ENCODE measurements around the gene TCL1B.
"Not testable (repeated sequence)": the region's sequence is repeated elsewhere in the genome, so short reads cannot be mapped to it uniquely, and the experiment has no call there.

Gene TCL1B

GRCh38 chr14:95703805-95704204, 17.6 kb downstream of the TCL1B start:
- DNase-seq, result no peak

GRCh38 chr14:95705518-95705917, 19.3 kb downstream of the TCL1B start:
- DNase-seq, result no peak

DNA sequence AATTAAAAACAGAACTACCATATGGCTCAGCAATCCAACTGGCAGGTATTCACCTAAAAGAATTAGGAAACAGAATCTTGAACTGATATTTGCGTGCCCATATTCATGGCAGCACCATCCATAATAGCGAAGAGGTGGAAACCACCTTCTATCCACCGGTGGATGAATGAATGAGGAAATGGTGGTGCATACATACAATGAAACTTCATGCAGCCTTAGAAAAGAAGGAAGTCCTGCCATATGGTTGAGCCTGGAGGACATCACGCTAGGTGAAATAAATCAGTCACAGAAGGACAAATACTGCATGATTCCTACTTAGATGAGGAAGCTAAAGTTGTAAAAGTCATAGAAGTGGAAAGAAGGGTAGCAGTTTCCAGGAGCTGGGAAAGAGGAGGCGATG, 21.1 kb downstream of the TCL1B start:
- no peak for DNase-seq

DNA sequence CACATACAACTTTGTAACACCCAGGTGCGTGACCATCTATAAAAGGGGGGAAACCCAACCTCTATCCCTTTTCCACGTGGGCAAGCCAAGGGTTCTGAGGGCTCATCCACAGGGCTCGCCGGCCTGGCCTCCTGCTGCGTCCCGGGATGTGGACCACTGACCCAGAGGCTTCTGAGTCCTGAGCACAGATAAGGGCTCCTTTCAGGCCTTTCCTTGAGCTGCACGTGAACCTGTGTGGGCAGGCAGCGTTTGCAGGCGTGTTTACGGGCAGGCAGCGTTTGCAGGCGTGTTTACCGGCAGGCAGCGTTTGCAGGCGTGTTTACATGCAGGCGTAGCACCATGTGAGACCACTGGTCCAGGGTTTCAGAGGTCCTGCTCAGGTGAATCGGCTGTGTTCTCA, 23.9 kb downstream of the TCL1B start:
- no peak for DNase-seq

- DNase-seq, result no peak
Measured at GRCh38 chr14:95711476-95712176, 25.4 kb downstream of the TCL1B start.

DNA sequence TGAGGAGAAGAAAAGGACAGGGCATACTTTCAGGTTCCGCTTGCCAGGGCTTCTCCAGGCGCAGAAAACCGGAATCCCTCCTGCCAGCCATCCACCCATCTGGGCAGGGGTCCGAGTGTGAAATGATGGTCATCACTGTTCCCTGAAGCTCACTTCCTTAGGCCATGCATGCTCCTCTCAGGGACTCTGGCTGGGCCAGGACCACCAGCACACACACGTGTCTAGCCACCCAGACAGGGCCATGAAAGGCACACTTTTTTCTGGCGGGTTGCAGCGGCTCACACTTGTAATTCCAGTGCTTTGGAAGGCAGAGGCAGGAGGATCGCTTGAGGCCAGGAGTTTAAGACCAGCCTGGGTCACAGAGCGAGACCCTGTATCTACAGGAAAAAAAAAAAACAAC, 26.2 kb downstream of the TCL1B start:
- DNase-seq, result no peak

- no peak for DNase-seq
Measured at GRCh38 chr14:95713596-95714371, 27.6 kb downstream of the TCL1B start, which contains the start of gene TCL1A. TSS of gene TCL1A (minus strand) at chr14:95714125. CDS start at chr14:95714066, 59 bp downstream.

GRCh38 chr14:95722525-95723190, 36.4 kb downstream of the TCL1B start:
- DNase-seq, result no peak

DNA sequence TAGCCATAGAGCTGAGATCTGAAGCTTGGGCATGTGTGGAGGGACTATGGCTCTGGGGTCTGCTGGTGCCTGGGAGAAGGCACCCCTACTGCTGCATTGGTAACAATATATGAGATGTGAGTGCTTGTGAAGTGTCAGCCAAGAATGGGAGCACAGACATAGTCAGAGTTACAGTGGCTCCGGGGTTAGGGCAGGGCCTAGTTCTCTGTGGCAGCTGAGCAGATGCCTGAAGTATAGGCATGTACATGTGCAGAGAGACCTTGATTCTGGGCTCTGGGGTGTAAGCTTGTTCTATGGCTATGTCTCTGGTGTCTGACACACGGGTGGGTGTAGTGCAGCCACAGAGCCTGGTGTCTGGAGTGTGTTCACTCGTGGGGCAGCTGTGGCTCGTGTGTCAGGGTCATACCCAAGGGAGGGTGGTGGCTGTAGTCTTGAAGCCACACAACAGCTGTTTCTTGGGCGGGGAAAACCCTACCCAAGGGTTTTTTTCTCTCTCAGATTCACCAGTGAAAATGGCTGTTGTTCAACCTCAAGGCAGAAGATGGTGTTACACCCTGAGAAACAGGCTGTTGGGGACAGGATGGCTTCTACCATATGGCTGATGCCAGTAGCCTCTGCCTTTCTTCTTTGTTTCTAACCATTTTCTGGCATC, 39.6 kb downstream of the TCL1B start:
- no peak for DNase-seq

GRCh38 chr14:95727056-95727700, 41.0 kb downstream of the TCL1B start:
- no peak for DNase-seq

DNA sequence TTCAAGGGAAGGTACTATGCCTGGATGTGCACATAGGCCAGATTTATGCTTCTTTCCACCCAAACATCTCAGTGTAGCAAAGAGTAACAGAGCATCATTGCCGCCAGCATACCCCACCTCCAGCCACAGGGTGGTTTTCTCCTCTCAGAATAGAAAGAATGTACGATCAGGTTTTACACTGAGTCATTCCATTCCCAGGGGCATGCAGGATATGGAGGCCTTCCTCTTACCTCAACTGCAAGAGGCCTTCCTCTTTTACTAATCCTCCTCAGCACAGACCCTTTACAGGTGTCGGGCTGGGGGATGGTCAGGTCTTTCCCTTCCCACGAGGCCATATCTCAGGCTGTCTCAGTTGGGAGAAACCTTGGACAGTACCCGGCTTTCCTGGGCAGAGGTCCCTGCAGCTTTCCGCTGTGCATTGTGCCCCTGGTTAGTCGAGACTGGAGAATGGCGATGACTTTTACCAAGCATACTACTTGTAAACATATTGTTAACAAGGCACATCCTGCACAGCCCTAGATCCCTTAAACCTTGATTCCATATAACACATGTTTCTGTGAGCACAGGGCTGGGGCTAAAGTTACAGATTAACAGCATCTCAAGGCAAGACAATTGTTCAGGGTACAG, 43.3 kb downstream of the TCL1B start:
- not testable (repeated sequence) for DNase-seq

- no peak for DNase-seq
Measured at GRCh38 chr14:95730126-95730525, 43.9 kb downstream of the TCL1B start.

DNA sequence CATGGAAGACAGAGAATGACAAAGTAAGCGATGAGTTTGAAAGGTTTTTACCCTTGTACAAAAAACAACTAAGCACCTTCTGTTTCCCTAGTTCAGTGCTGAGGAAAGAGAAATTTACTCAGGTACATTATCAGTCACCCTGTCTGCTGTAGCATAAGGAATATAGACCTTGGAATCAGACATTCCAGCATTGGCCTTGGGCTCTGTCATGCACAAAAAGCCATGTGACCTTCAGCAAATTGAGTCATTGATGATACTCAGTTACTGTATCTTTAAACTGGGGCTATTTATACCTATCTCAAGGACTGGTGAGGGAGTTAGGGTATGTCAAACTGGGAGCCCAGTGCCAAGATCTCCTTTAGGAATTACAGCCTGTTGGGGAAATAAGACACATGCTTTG, 47.0 kb downstream of the TCL1B start:
- DNase-seq, result no peak

DNA sequence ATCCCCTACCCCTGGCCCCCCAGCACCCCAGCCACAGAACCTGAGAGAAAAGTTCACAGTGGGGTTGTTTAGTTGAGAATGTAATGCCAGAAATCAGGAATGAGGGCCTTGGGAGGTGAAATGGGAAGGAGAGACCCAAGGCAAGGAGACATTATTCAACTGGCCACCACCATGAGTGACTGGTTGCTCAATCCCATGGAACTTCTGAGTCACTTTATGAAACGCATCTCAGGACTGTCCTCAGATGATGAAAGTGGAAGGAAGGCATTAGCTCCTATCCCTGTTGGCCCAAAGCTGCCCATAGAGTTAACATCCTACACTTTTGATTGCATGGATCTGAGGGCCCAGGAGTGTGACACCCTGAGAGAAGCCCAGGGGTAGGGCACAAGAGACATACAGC, 53.1 kb downstream of the TCL1B start:
- DNase-seq, result no peak

- DNase-seq, result peak in 1 of 2 experiments; percentile 4
Measured at GRCh38 chr14:95741038-95741490, 54.8 kb downstream of the TCL1B start.

GRCh38 chr14:95741781-95742180, 55.6 kb downstream of the TCL1B start:
- DNase-seq, result no peak
